Epithelial cell of esophagus (primary cell): ENCODE results near the gene ARID1B.
A peak's percentile ranks its signal among the peaks of the same experiment; 100 is the strongest.

Experiments used
- DNase-seq: peaks from one replicate; pipeline ENCODE4 v3.0.0; 2010; ENCODE audit warnings: low read depth
- H3K4me3 ChIP-seq: 2 replicates; pipeline ENCODE4 v1.5.1; 2011; ENCODE audit warnings: mild to moderate bottlenecking, low read length, control low read depth
- TF ChIP-seq, protein P1 (sequence below): IDR thresholded peaks from 2 replicates; pipeline ENCODE4 v1.5.1; 2011; ENCODE audit warnings: low read depth, mild to moderate bottlenecking, low read length, control low read depth, inconsistent platforms; ENCODE audit not compliant: insufficient read depth; ENCODE audit errors: missing control alignments

The ARID1B gene

DNA sequence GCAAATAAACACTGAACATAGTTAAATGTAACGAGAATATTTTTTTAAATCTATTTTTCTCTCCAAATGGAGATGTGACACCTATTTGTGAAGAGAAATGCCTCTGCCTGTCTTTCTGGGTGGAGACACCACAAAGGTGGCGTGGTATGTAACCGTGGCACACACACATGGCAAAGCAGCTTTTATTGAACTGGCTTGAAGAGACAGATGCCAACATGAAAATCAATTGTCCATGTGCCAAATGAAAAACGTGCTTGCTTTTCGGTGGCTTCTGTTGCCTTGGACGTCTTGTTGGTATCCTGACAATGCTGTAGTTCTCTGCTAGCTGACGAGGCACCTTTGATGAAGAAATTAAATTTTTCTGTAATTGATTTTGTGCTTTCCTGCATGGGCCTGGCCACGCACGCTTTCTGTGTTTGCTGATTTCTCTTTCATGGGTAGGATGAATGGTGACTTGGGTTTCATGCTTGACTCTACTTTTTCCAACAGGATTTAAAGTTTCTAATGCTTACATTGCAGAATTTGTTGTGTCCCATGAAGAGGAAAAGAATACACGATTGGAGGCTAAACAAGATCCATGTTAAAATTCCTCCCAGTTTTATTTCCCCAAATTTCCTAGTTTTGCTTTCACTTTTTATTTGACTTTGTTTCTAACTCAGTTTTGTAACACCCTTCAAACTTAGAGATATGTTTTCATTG lies 343.5 kb downstream of the ARID1B start:
- TF ChIP-seq, protein P1, sequence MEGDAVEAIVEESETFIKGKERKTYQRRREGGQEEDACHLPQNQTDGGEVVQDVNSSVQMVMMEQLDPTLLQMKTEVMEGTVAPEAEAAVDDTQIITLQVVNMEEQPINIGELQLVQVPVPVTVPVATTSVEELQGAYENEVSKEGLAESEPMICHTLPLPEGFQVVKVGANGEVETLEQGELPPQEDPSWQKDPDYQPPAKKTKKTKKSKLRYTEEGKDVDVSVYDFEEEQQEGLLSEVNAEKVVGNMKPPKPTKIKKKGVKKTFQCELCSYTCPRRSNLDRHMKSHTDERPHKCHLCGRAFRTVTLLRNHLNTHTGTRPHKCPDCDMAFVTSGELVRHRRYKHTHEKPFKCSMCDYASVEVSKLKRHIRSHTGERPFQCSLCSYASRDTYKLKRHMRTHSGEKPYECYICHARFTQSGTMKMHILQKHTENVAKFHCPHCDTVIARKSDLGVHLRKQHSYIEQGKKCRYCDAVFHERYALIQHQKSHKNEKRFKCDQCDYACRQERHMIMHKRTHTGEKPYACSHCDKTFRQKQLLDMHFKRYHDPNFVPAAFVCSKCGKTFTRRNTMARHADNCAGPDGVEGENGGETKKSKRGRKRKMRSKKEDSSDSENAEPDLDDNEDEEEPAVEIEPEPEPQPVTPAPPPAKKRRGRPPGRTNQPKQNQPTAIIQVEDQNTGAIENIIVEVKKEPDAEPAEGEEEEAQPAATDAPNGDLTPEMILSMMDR, result no peak
- no peak for DNase-seq
- no peak overlapping the region for H3K4me3 ChIP-seq

DNA sequence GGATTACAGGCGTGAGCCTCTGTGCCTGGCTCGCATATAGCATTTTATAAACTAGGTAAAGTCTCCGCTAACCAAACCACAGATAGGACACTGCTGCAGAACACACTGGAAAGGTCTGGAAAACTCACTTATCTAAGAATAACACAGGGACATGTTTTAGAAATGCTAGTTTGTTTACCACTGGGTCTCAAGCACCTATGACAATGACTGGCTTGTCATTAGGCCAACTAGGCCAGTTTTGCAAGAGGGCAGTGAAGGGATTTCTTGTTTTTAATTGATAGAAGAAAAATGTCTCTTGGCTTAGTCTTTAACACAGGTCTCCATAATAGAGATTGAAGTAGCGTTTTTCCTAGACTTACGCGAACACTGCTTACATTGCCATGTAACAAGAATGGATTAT lies 344.7 kb downstream of the ARID1B start:
- no peak overlapping the region for H3K4me3 ChIP-seq
- no peak for DNase-seq
- TF ChIP-seq, protein P1, result no peak

DNA sequence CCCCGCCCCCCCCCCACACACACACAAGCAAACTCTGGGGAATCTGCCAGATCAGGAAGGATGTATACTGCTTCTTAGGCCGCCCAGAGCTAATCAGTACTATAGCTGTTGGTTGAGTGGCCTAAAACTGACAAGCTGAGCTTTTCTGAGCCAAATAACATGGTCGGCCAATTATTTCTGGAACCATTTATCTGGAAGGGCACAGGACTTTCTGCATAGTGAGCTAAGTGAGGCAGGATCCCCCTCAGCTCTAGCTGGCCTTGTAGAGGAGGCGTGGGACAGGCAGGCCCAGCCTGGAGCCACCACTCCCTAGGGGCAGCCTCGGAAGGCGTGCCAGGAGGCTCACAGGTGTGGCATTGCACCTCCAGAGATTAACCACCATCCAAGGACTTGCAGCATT lies 346.1 kb downstream of the ARID1B start:
- TF ChIP-seq, protein P1, result no peak
- no peak overlapping the region for H3K4me3 ChIP-seq
- no peak for DNase-seq

DNA sequence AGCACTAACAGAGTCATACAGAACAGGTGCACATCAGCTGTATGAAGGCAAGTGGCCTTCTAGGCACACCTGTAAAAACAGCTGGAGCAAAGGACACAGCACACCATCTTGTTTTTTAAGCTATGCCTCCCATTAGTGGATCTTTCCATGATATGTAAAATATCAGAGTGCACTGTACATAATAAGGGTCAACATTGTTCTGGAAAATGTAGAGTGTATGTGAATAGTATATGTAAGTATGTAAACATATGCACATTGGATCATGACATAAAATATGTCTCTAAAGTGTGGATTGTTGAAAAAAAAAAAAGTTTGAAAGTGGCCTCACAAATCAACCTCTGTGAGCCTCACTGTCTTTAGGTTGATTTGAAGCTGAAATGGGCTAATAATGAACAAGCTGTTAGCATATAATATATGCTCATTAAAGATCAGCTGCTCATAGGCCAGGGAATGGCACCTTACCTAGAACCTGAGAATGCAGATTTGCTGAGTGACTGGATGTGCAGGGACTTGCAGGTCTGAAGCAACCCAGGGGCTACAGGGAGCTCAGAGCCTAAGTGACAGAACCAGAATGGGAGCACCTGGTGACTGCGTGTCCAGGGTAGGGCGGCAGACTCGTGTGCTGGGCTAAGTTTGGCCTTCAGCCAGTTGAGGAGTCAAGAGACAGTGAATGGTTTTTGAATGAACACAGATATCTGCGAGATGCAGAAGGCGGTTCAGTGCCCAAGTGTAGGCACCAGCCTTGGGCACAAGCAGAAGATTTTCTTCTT lies 347.5 kb downstream of the ARID1B start:
- peak; percentile 65 for DNase-seq
- no peak overlapping the region for H3K4me3 ChIP-seq
- TF ChIP-seq, protein P1, result no peak

DNA sequence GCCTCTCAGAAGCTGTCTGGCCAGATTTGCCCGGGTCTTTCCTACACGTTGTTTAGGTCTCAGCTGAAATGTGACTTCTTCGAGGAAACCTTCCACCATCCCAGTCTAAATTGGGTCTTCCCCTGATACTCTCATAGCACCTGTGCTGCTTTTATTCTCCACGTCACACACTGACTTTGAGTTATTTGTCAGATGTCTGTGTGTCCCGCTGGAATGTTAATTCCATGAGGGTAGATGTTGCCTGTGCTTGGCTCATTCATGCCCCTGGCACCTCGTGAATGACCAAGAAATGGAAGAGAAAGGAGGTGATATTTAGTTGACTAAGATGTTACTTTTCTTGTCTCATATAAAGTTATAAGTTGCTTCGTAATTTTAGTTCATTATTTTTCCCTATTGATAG lies 348.4 kb downstream of the ARID1B start:
- TF ChIP-seq, protein P1, result no peak
- H3K4me3 ChIP-seq, result no peak overlapping the region
- DNase-seq, result no peak

DNA sequence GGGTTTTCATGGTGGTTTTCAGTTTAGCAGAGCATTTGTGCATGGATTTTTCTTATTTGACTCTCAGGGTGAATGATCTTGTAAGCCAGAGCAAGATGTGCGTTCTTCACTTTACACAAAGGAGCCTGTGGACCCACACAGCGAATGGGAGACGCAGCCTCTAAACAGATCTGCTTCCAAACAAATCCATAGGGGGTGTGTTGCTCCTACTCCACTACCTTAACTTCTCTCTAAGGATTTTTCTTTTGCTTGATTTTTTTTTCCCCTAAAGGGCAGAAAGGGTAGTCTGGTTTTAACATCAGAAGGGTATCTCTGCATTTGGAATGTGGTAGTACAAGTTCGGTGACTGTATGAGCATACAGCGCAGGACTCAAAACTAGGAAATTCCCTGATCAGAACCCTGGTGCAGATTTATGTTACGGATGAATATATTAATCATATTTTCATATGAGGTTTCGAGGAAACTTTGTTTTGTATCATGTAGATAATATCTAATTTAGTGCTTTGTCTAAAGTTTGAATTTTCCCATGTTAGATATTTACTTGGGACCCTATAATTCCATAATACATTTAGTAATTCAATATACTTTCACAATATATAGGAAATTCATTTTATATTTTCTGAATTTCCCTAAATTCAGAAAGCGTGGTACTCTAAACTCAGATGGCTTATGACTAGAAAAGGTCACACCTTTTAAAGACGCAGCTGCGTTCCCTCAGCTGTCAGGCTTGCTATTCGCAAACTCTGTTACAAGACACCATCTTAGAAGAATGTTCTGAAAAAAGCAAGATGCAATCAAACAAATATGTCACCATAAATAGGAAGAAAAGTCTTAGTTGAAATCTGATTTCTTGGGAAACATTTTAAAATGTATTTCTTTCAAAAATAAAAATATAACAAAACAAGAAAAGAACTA lies 349.3 kb downstream of the ARID1B start:
- TF ChIP-seq, protein P1, result no peak
- no peak overlapping the region for H3K4me3 ChIP-seq
- DNase-seq, result peak; percentile 61
